CD4-positive, alpha-beta memory T cell (primary cell): ENCODE results near the gene IGF2. TPM values are rescaled to one million over a fixed set of nuclear protein-coding genes. Genes with fewer than 3 reads are reported as not detected.

Experiments used
- CTCF ChIA-PET: fragments of 350-600 bp; sonication (Branson Sonifier 250); formaldehyde crosslinking; loops from one replicate; lab custom pipeline; 2021; ENCODE audit warnings: inconsistent platforms; ENCODE audit not compliant: partially characterized antibody; lab: Charles Lee
- POLR2A ChIA-PET: fragments of 350-600 bp; sonication (Branson Sonifier 250); formaldehyde crosslinking; loops from one replicate; lab custom pipeline; 2021; ENCODE audit not compliant: partially characterized antibody; lab: Charles Lee
- DNase-seq, 5 donors: peaks; one replicate each; pipeline versions ENCODE4 v3.0.0 to v3.0.0-alpha.2; 2020 to 2022; ENCODE audit warnings: mixed read lengths in 1 of 5
- H3K27ac ChIP-seq: one replicate; pipeline ENCODE4 v1.7.0; 2013; ENCODE audit warnings: low read depth, low read length
- H3K27me3 ChIP-seq: 2 replicates; pipeline ENCODE4 v1.7.0; 2013; ENCODE audit warnings: mild to moderate bottlenecking, low read length, moderate library complexity; ENCODE audit not compliant: insufficient read depth
- H3K36me3 ChIP-seq: 2 replicates; pipeline ENCODE4 v1.7.0; 2013; ENCODE audit warnings: mild to moderate bottlenecking, low read length, moderate library complexity; ENCODE audit not compliant: insufficient read depth
- H3K4me1 ChIP-seq: 2 replicates; pipeline ENCODE4 v1.7.0; 2013; ENCODE audit warnings: mild to moderate bottlenecking, low read length, moderate library complexity; ENCODE audit not compliant: insufficient read depth
- H3K4me3 ChIP-seq, 2 donors: one replicate each; pipeline ENCODE4 v1.7.0; 2013; ENCODE audit warnings: low read length in 2 of 2, mild to moderate bottlenecking in 1 of 2
- H3K9me3 ChIP-seq, 2 donors: one replicate each; pipeline ENCODE4 v1.7.0; 2013; ENCODE audit warnings: low read length in 2 of 2, control low read depth in 1 of 2; ENCODE audit not compliant: control insufficient read depth in 1 of 2
- H3K27ac Mint-ChIP-seq, 7 donors: one replicate each; pipeline ENCODE4 v1.8.0; 2020 to 2021; ENCODE audit warnings: mixed read lengths in 7 of 7, mild to moderate bottlenecking in 6 of 7, inconsistent platforms in 3 of 7, moderate library complexity in 3 of 7
- H3K27me3 Mint-ChIP-seq, 2 donors: one replicate each; pipeline ENCODE4 v1.8.0; 2020 to 2021; ENCODE audit warnings: mixed read lengths in 2 of 2
- H3K36me3 Mint-ChIP-seq, 2 donors: one replicate each; pipeline ENCODE4 v1.8.0; 2020 to 2021; ENCODE audit warnings: mixed read lengths in 2 of 2, inconsistent platforms in 1 of 2, mild to moderate bottlenecking in 1 of 2
- H3K4me1 Mint-ChIP-seq, 4 donors: one replicate each; pipeline ENCODE4 v1.8.0; 2020 to 2021; ENCODE audit warnings: mixed read lengths in 4 of 4, mild to moderate bottlenecking in 1 of 4
- H3K4me3 Mint-ChIP-seq, 8 donors: one replicate each; pipeline ENCODE4 v1.8.0; 2020 to 2021; ENCODE audit warnings: mixed read lengths in 8 of 8, mild to moderate bottlenecking in 7 of 8, moderate library complexity in 6 of 8, inconsistent platforms in 3 of 8
- H3K9me3 Mint-ChIP-seq, 8 donors: one replicate each; pipeline ENCODE4 v1.8.0; 2020 to 2021; ENCODE audit warnings: mixed read lengths in 8 of 8, mild to moderate bottlenecking in 5 of 8, inconsistent platforms in 3 of 8, moderate library complexity in 1 of 8
- intact Hi-C: fragments of 100-400 bp; cut with micrococcal nuclease; formaldehyde crosslinking; loops from one replicate; pipeline ENCODE4 v1.15.1; 2023
- polyA plus RNA-seq, 2 donors: library from polyadenylated mRNA; unstranded; fragments of 300-500 nt; fragmentation: Illumina TruSeq; gene quantifications; one replicate each; pipeline ENCODE4 v1.2.3, GENCODE V29; 2021
- total RNA-seq, 2 experiments: library from RNA; stranded (reverse); gene quantifications; one replicate each; pipeline ENCODE4 v1.2.3, GENCODE V29; 2021

IGF2 gene
- total and polyA plus RNA-seq, 4 experiments from 2014 or later = not detected

GRCh38 chr11:2091786-2092463 is 47.3 kb downstream of the IGF2 start:
- no peak overlapping the region for H3K4me3 Mint-ChIP-seq
- no peak for DNase-seq
- POLR2A ChIA-PET = interaction anchor here (1.3 kb wide), 1 partner anchor 15 kb away, joined by 3 read pairs; no protein-coding TSS in a partner anchor
- peaks cover 5 to 23% (median 14%) of the 10 kb centered on the region in 4 donors for H3K4me1 Mint-ChIP-seq
- no peak overlapping the region for H3K27ac ChIP-seq
- peaks cover 0 to 2% (median 0%) of the 10 kb centered on the region in 8 donors for H3K9me3 Mint-ChIP-seq
- peaks cover 9 to 10% of the 10 kb centered on the region in 2 donors for H3K27me3 Mint-ChIP-seq
- intact Hi-C loops = no loop called here
- no peaks in the 10 kb centered on the region for H3K36me3 ChIP-seq
- H3K36me3 Mint-ChIP-seq = no peaks in the 10 kb centered on the region
- no peak overlapping the region for H3K27ac Mint-ChIP-seq
- peaks cover 15% of the 10 kb centered on the region for H3K4me1 ChIP-seq
- H3K9me3 ChIP-seq = no peaks in the 10 kb centered on the region
- peaks cover 3% of the 10 kb centered on the region for H3K27me3 ChIP-seq
- no peak overlapping the region for H3K4me3 ChIP-seq
- CTCF ChIA-PET = interaction anchor here (1.3 kb wide), 1 partner anchor 59 kb away, joined by 5 read pairs; no protein-coding TSS in a partner anchor

GRCh38 chr11:2091112-2091746 is 48.0 kb downstream of the IGF2 start:
- Histone ChIP-seq H3K9me3 (no peaks in the 10 kb centered on the region), H3K36me3 (no peaks in the 10 kb centered on the region), H3K4me3 (no peak overlapping the region), H3K27me3 (peaks cover 3% of the 10 kb centered on the region), H3K27ac (no peak overlapping the region), H3K4me1 (peaks cover 15% of the 10 kb centered on the region)
- Mint-ChIP-seq H3K36me3 (no peaks in the 10 kb centered on the region), H3K27ac (no peak overlapping the region), H3K4me1 (peaks cover 5 to 23% (median 14%) of the 10 kb centered on the region in 4 donors), H3K27me3 (peaks cover 9 to 10% of the 10 kb centered on the region in 2 donors), H3K9me3 (peaks cover 0 to 2% (median 0%) of the 10 kb centered on the region in 8 donors), H3K4me3 (no peak overlapping the region)
- intact Hi-C loops = no loop called here
- DNase-seq = no peak
- ChIA-PET CTCF (no interaction called here), POLR2A (no interaction called here)

- intact Hi-C loops = no loop called here
- POLR2A ChIA-PET = no interaction called here
- H3K9me3 Mint-ChIP-seq = peaks cover 0 to 2% (median 0%) of the 10 kb centered on the region in 8 donors
- Histone ChIP-seq H3K4me1 (peaks cover 15% of the 10 kb centered on the region), H3K27ac (no peak overlapping the region), H3K4me3 (no peak overlapping the region), H3K27me3 (peaks cover 3% of the 10 kb centered on the region), H3K9me3 (no peaks in the 10 kb centered on the region), H3K36me3 (no peaks in the 10 kb centered on the region)
- CTCF ChIA-PET = no interaction called here
- no peak overlapping the region for H3K27ac Mint-ChIP-seq
- peaks cover 5 to 23% (median 14%) of the 10 kb centered on the region in 4 donors for H3K4me1 Mint-ChIP-seq
- H3K4me3 Mint-ChIP-seq = no peak overlapping the region
- H3K36me3 Mint-ChIP-seq = no peaks in the 10 kb centered on the region
- DNase-seq = no peak
- peaks cover 9 to 10% of the 10 kb centered on the region in 2 donors for H3K27me3 Mint-ChIP-seq
These were observed 48.7 kb downstream of the IGF2 start for GRCh38 chr11:2090172-2091111.

GRCh38 chr11:2089536-2090165 is 49.5 kb downstream of the IGF2 start:
- Histone ChIP-seq H3K36me3 (no peaks in the 10 kb centered on the region), H3K27me3 (peaks cover 3% of the 10 kb centered on the region), H3K27ac (no peak overlapping the region), H3K4me3 (no peak overlapping the region), H3K4me1 (peaks cover 15% of the 10 kb centered on the region), H3K9me3 (no peaks in the 10 kb centered on the region)
- peaks cover 0 to 8% (median 0%) of the 10 kb centered on the region in 8 donors for H3K9me3 Mint-ChIP-seq
- peaks cover 5 to 23% (median 14%) of the 10 kb centered on the region in 4 donors for H3K4me1 Mint-ChIP-seq
- peaks cover 11 to 13% of the 10 kb centered on the region in 2 donors for H3K27me3 Mint-ChIP-seq
- CTCF ChIA-PET = no interaction called here
- intact Hi-C loops = no loop called here
- DNase-seq = peak in 3 of 5 donors; percentile 9 to 19 (median 12)
- no peak overlapping the region for H3K4me3 Mint-ChIP-seq
- H3K27ac Mint-ChIP-seq = no peak overlapping the region
- H3K36me3 Mint-ChIP-seq = no peaks in the 10 kb centered on the region
- POLR2A ChIA-PET = no interaction called here

- POLR2A ChIA-PET = interaction anchor here (0.6 kb wide), 1 partner anchor 10 kb away, joined by 3 read pairs; no protein-coding TSS in a partner anchor
- Histone ChIP-seq H3K27me3 (peaks cover 3% of the 10 kb centered on the region), H3K36me3 (no peaks in the 10 kb centered on the region), H3K9me3 (no peaks in the 10 kb centered on the region), H3K27ac (no peak overlapping the region), H3K4me1 (peaks cover 15% of the 10 kb centered on the region), H3K4me3 (no peak overlapping the region)
- DNase-seq = no peak
- Mint-ChIP-seq H3K36me3 (peaks cover 0 to 4% of the 10 kb centered on the region in 2 donors), H3K4me1 (peaks cover 5 to 23% (median 14%) of the 10 kb centered on the region in 4 donors), H3K4me3 (no peak overlapping the region), H3K9me3 (peaks cover 0 to 13% (median 6%) of the 10 kb centered on the region in 8 donors), H3K27ac (no peak overlapping the region), H3K27me3 (peaks cover 11 to 19% of the 10 kb centered on the region in 2 donors)
- CTCF ChIA-PET = no interaction called here
- intact Hi-C loops = no loop called here
These were observed 50.2 kb downstream of the IGF2 start for GRCh38 chr11:2088746-2089535.

- H3K4me1 Mint-ChIP-seq = peaks cover 4 to 19% (median 10%) of the 10 kb centered on the region in 4 donors
- no peaks in the 10 kb centered on the region for H3K36me3 ChIP-seq
- DNase-seq = no peak
- H3K27me3 ChIP-seq = peaks cover 3% of the 10 kb centered on the region
- H3K4me3 Mint-ChIP-seq = no peak overlapping the region
- CTCF ChIA-PET = no interaction called here
- intact Hi-C loops = no loop called here
- peaks cover 12% of the 10 kb centered on the region for H3K4me1 ChIP-seq
- H3K27ac ChIP-seq = no peak overlapping the region
- peaks cover 0 to 4% of the 10 kb centered on the region in 2 donors for H3K36me3 Mint-ChIP-seq
- no peak overlapping the region for H3K4me3 ChIP-seq
- peaks cover 0 to 16% (median 7%) of the 10 kb centered on the region in 8 donors for H3K9me3 Mint-ChIP-seq
- POLR2A ChIA-PET = interaction anchor here (0.6 kb wide), 1 partner anchor 11 kb away, joined by 3 read pairs; no protein-coding TSS in a partner anchor
- no peaks in the 10 kb centered on the region for H3K9me3 ChIP-seq
- peaks cover 9 to 14% of the 10 kb centered on the region in 2 donors for H3K27me3 Mint-ChIP-seq
- H3K27ac Mint-ChIP-seq = no peak overlapping the region
These were observed 50.9 kb downstream of the IGF2 start for GRCh38 chr11:2088284-2088683.
